ENCODE data around the gene PIM1. TPM values are rescaled to one million over a fixed set of nuclear protein-coding genes. Genes with fewer than 3 reads are reported as not detected.
A peak's percentile ranks its signal among the peaks of the same experiment; 100 is the strongest.

PIM1 gene
- total and polyA plus RNA-seq, 9 of the 15 experiments (the other 6 are each of a cell fraction or from before 2014, with no cell fraction given): 19.0 to 789 (median 212) TPM

DNA sequence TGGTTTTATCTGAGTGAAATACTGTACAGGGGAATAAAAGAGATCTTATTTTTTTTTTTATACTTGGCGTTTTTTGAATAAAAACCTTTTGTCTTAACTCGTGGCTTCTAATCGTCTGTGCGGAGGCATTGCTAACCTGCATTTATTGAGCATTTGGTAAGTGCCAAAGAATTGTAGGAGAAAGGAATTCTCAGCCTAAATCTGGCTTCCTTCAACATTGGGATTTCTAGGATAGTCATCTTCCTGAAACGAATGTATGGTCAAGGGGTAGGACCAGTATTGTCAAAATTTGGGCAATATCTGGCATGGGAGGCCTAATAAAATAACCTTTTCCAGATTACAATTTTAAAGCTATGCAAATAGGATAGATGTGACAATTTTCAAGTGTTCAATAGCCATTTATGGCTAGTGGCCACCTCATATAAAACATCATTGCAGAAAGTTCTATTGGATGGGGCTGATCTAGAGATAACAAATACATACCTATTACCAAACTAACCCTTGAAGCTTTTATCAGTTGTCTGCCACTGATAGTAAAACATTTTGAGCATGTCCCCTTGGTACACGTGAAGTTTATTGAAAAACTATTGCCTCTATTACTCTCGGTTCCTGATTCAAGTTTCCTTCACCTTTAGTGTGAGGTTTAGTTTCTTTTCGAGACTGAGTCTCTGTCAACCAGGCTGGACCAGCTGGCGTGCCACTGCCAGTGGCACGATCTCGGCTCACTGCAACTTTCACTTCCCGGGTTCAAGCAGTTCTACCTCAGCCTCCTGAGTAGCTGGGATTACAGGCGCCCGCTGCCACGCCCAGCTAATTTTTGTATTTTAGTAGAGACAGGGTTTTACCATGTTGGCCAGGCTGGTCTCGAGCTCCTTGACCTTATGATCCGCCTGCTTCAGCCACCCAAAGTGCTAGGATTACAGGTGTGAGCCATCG, 5.6 kb downstream of the PIM1 start (continued):
- TF ChIP-seq RERE (CRISPR knock-in tag; IDR thresholded peaks at IDR 0.05; ENCODE audit: borderline replicate concordance): no peak
- 0 out of 2 replicates have a peak, but pooled peaks have one; percentile 80 for TF ChIP-seq ZNF75A (CRISPR knock-in tag; IDR thresholded peaks at IDR 0.05)
- peak; percentile 85; the same call in 1 of the 2 replicates for TF ChIP-seq NR4A1 (CRISPR knock-in tag; IDR thresholded peaks at IDR 0.05)
- no peak for TF ChIP-seq NR4A1 (tag; IDR thresholded peaks at IDR 0.05)
- TF ChIP-seq, protein P1, sequence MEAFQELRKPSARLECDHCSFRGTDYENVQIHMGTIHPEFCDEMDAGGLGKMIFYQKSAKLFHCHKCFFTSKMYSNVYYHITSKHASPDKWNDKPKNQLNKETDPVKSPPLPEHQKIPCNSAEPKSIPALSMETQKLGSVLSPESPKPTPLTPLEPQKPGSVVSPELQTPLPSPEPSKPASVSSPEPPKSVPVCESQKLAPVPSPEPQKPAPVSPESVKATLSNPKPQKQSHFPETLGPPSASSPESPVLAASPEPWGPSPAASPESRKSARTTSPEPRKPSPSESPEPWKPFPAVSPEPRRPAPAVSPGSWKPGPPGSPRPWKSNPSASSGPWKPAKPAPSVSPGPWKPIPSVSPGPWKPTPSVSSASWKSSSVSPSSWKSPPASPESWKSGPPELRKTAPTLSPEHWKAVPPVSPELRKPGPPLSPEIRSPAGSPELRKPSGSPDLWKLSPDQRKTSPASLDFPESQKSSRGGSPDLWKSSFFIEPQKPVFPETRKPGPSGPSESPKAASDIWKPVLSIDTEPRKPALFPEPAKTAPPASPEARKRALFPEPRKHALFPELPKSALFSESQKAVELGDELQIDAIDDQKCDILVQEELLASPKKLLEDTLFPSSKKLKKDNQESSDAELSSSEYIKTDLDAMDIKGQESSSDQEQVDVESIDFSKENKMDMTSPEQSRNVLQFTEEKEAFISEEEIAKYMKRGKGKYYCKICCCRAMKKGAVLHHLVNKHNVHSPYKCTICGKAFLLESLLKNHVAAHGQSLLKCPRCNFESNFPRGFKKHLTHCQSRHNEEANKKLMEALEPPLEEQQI (IDR thresholded peaks at IDR 0.05): no peak
- no peak for TF ChIP-seq ILF3 (IDR thresholded peaks at IDR 0.05; ENCODE audit: borderline replicate concordance)
- no peak for TF ChIP-seq MIER1 (IDR thresholded peaks at IDR 0.05; ENCODE audit: low read depth)
- TF ChIP-seq BRD4 (IDR thresholded peaks at IDR 0.05): no peak; the same call in 1 of the 2 replicates
- no peak for TF ChIP-seq U2AF1 (optimal IDR thresholded peaks at IDR 0.05; ENCODE audit: low read depth, low read length)
- no peak for TF ChIP-seq PHF8 (IDR thresholded peaks at IDR 0.05; ENCODE audit: borderline replicate concordance, low read length)
- TF ChIP-seq SMC3 (conservative IDR thresholded peaks at IDR 0.05; ENCODE audit: insufficient read depth, low read depth, low read length): no peak
- TF ChIP-seq ELK3 (CRISPR knock-in tag; IDR thresholded peaks at IDR 0.05): peak; percentile 96
- TF ChIP-seq PPARD (CRISPR knock-in tag; IDR thresholded peaks at IDR 0.05): no peak
- 0 out of 2 replicates have a peak, but pooled peaks have one; percentile 10 for TF ChIP-seq MECOM (CRISPR knock-in tag; IDR thresholded peaks at IDR 0.05)
- no peak for TF ChIP-seq HDAC3 (IDR thresholded peaks at IDR 0.05; ENCODE audit: borderline replicate concordance, partially characterized antibody)
- TF ChIP-seq C11orf30 (IDR thresholded peaks at IDR 0.05; ENCODE audit: low read depth): no peak
- no peak for TF ChIP-seq SRSF7 (optimal IDR thresholded peaks at IDR 0.05; ENCODE audit: low read depth, low read length)
- TF ChIP-seq JUNB (CRISPR knock-in tag; conservative IDR thresholded peaks at IDR 0.05): peak; percentile 57
- TF ChIP-seq U2AF2 (optimal IDR thresholded peaks at IDR 0.05; ENCODE audit: low read depth, low read length): no peak
